AML-193 (cell line): ENCODE measurements around the gene HOXB9.

ENCODE experiments used
- DNase-seq, 2 experiments: peaks; one replicate each; lab custom pipeline; 2025; lab: John Stamatoyannopoulos, UW

HOXB9 gene

GRCh38 chr17:48596000-48596734 lies 30.0 kb downstream of the HOXB9 start:
- DNase-seq = no peak

GRCh38 chr17:48595278-48595999 lies 30.7 kb downstream of the HOXB9 start:
- no peak for DNase-seq

- no peak for DNase-seq
Observed at GRCh38 chr17:48594538-48595277, 31.4 kb downstream of the HOXB9 start.

GRCh38 chr17:48593840-48594537 lies 32.2 kb downstream of the HOXB9 start:
- DNase-seq = peak; percentile 61 to 63

- no peak for DNase-seq
Observed at GRCh38 chr17:48593126-48593829, 32.9 kb downstream of the HOXB9 start, which contains the start of gene HOXB5. Gene HOXB5, minus strand, starts transcription at chr17:48593779. Its CDS starts 97 bp downstream, at chr17:48593682.

- DNase-seq = no peak
Observed at GRCh38 chr17:48592577-48592976, 33.6 kb downstream of the HOXB9 start.

DNA sequence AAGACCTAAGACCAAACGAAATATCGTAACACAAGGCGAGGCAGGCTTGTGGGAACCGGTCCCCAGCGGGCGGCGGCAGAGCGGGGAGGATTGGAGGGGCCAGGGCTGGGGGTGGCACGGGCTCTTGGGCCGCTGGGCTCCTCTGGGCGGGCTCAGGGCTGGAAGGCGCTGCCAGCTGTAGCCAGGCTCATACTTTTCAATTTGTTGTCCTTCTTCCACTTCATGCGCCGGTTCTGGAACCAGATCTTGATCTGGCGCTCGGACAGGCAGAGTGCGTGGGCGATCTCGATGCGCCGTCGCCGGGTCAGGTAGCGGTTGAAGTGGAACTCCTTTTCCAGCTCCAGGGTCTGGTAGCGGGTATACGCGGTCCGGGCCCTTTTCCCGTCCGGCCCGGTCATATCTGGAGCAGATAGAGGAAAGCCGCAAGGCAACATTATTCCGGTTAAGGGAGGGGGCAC lies 34.1 kb downstream of the HOXB9 start:
- DNase-seq = no peak

- no peak for DNase-seq
Observed at GRCh38 chr17:48591255-48592056, 34.7 kb downstream of the HOXB9 start.

DNA sequence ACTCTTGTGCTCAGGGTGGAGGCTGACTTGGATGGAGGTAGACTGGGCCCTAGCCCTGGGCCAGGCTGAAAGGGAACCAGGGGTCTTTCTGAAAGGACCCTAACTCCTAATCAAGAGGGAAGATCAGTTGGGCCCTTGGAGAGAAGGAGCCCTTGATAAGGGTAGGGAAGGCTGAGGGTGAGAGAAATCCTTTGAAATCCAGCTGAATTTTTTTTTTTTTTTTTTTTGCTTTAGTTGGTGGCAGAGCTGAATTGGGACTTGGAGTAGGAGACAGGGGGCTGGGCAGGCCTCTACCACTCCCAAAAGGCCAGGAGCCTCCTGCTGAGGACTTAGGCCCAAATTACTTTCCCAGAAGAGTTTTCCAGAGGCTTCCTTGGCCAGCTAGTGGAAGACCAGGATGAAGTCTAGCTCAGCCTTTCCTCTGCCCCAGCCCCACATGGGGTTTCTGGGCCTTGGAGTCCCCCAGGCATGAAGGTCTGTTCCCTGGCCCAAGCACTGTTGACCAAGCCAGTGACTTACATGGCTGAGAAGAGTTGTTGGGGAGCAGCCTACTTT lies 35.5 kb downstream of the HOXB9 start:
- no peak for DNase-seq

- DNase-seq = no peak
Observed at GRCh38 chr17:48589831-48590606, 36.1 kb downstream of the HOXB9 start, which contains the start of gene HOXB3. Gene HOXB3, minus strand, starts transcription at chr17:48590241. Its CDS starts 37,767 bp downstream, at chr17:48552474.

DNA sequence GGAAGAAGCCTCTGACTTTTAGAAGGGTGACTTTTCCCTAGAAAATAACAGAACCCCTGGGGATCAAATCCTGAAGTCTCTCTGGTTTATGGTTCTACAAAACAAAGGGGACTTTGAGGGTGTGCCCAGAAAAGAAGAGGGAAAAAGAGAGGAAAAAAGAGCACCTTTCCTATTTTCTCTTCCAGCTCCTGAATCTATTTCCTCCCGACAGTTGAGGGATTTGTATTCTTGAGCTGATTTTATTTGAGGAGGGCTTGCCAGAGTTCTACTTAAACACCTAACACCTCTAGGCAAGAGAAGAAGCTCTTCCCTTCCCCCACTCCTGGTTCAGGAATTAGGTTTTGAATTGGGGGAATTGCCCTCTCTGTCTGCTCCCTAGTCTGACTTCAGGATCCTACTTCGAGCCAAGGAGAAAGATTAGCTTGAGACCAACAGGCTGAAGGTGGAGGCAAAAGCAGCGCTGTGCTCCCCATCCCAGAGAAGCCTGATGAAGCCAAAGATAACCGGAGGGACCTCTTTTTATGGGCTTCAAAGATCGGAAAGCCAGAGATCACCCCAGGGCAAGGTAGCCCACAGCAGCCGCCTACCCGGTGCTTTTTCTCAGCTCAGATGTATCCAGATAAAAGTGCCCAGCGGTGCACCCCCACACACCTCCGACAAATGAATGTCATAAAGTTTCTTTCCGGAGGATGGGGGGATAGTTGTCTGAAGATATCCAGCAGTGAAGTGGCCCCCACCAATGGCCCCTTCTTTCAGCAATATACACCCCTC lies 36.9 kb downstream of the HOXB9 start:
- DNase-seq = no peak

DNA sequence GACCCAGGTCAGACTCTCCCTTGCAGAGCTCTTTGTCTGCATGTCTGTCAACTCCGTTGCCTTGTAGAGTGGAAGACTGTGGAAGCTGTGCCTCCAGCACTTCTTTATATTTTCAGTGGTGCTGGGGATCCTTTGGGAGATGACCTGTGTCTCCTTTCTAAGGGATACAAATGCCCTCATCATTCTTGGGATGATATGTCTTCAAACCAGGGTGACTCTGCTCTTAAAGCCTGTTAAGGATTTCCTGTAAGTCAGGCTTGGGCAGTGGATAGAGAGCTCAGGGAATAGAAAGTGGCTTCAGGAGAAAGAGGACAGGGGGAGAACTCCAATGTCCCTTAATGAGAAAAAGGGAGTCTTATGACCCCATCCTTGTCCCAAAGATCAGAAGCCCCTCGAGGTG lies 37.6 kb downstream of the HOXB9 start:
- DNase-seq = no peak

DNA sequence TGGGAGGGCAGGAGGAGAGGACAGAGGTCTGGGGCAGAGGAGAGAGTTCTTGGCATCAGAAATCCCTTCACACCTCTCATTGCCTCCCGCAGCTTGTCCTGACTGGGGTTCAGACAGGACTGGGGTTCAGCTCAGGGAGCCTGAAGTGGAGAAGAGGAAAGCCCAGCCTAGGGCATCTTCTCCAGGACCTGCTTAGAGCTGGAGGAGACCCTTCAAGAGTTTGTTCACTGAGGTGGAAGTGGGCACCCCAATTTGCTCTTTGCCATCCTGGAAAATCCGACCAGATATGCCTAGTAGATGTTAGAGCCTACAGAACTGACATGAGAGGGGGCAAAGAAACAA lies 38.1 kb downstream of the HOXB9 start:
- DNase-seq = no peak

DNA sequence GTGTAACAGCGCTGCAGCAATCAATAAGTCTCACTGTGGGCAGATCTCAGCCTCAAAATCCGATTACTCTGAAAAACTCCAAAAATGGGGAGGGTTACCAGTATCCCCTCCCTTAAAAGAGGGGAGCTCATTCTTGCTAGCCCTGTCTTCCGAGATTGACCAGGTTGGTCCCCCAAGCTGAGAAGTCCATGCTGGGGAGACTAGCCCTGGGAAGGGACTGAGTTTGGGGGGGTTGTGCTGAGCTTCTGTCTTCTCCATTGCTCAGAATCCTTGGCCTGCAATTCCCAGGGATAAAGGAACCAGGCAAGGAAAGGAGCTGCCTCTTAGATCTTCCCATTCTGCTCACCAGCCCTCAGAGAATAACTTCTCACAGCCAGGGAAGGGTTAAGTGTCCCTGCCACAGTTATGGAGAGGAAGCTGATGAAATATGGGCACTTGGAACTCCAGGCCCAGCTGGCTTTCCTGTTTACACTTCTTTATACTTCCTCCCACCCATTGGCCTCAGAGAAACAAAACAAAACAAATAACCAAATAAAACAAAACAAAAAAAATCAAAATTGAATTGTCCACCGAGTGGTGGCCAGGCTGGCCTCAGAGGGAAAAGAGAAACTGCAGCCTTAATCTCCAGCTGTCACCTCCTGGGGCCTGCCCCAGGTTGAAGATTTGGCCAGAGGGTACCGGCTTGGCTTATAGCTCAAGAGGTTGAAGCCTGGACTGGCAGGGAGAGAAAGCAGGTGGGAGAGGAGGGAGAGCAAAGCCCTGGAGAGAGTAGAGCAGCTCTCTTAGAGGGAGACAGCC lies 38.7 kb downstream of the HOXB9 start:
- DNase-seq = no peak

DNA sequence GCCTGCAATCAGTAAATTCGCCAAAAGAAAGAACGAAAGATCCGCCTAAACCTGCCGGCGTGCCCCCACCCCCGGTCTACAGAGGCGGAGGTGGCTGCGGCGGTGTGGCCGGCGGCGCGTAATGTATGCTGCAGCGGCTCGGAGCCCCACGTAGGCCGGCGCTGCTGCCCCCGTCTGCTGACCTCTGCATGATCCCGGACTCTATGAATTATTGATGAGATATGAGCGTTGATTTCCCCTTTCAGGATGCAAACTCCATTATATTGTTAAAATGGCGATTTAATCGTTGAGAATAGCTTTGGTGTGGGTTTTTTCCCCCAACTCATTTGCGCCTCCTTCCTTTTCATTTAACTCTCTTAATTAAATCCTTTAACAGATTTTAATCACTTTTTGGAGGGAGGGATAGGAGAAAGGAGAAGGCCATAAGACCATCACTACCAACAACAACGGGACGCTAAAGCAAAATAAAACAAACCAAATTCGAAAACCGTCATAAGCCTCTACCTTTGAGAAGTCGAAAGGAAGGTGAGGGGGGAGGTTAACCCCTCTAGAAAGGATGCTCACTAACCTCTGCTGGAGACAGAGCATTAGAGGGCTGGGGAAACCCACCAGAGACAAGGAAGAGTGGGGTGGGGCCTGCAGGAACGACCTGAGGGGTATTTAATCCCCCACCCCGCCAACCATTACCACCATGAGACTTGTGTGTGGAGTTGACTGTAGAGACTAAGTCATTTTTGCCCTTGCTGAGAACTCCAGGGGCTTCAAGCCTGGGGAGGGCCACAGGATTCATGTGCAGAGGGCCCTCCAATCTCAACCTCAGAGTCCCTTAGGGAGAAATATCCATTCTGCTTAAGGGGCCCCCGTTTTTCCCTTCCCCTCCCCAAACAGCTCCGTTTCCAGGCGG lies 39.6 kb downstream of the HOXB9 start:
- no peak for DNase-seq

DNA sequence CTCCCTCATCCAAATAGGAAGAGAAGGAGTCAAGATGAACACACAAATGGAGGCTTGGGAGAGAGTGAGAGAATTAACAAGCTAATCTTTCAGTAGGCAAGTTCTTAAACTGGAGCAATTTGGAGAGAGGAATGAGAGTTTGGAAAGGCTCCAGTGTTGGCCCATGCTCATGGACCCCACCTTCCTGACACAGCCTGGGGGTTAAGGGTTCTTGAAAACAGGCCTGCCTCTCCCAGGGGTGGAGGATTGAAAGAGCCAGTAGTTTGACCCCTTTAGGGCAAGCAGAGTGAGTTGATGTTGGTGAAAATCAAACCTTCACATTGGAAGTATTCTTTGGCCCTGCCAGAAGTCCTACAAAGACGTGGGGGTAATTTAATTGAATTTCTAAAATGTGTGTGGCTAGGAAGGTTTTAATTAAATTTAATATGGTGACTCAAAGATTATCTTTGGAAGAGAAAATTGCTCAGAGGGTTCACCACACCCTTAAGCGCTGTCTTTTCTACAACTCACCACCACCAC lies 41.9 kb downstream of the HOXB9 start:
- DNase-seq = no peak
